BE2C (cell line): ENCODE data around the gene SAFB.
A peak's percentile ranks its signal among the peaks of the same experiment; 100 is the strongest.

Source experiments
- DNase-seq: peaks from one replicate; pipeline ENCODE4 v3.0.0-alpha.2; 2020
- H3K27me3 ChIP-seq: fragments of 250-450 bp; sonication (Bioruptor Pico); 2 replicates; pipeline ENCODE4 v1.5.1; 2020; ENCODE audit warnings: mild to moderate bottlenecking
- H3K36me3 ChIP-seq: fragments of 250-450 bp; sonication (Bioruptor Pico); 2 replicates; pipeline ENCODE4 v1.5.1; 2020; ENCODE audit warnings: mild to moderate bottlenecking
- H3K4me1 ChIP-seq: fragments of 250-450 bp; sonication (Bioruptor Pico); 2 replicates; pipeline ENCODE4 v1.5.1; 2020
- H3K4me3 ChIP-seq: 2 replicates; pipeline ENCODE4 v1.5.1; 2011; ENCODE audit warnings: low read depth, low read length
- H3K9me3 ChIP-seq: fragments of 250-450 bp; sonication (Bioruptor Pico); 2 replicates; pipeline ENCODE4 v1.5.1; 2020
- TF ChIP-seq, protein P1 (sequence below): IDR thresholded peaks from 2 replicates; pipeline ENCODE4 v1.5.1; 2012; ENCODE audit warnings: mild to moderate bottlenecking, low read depth, low read length

Gene SAFB

DNA sequence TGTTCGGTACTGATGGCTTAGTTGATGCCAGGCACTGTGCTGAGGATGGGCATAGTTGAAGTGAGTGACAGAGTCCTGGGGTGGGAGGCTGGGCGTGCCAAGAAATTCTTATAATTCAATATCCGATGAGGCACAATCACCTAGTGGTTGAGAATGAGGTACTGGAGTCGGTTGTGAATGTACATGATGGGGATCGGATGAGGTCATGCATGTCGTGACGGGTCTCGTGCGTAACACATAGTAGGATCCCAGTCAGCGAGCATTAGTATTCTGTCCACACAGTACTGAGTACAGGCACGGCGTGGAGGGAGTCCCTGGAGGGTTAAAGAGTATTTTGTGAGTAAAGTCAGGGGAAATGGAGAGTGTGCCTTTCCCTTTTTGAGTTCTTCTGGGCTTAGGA lies 2.8 kb downstream of the SAFB start:
- 0 out of 2 replicates have a peak, but pooled peaks cover 3% of the 10 kb centered on the region for H3K4me1 ChIP-seq
- H3K36me3 ChIP-seq = peaks cover 66% of the 10 kb centered on the region
- 0 out of 2 replicates have a peak overlapping the region, but pooled peaks have one; percentile 13 for H3K4me3 ChIP-seq
- no peak for DNase-seq
- no peaks in the 10 kb centered on the region for H3K27me3 ChIP-seq
- TF ChIP-seq, protein P1, sequence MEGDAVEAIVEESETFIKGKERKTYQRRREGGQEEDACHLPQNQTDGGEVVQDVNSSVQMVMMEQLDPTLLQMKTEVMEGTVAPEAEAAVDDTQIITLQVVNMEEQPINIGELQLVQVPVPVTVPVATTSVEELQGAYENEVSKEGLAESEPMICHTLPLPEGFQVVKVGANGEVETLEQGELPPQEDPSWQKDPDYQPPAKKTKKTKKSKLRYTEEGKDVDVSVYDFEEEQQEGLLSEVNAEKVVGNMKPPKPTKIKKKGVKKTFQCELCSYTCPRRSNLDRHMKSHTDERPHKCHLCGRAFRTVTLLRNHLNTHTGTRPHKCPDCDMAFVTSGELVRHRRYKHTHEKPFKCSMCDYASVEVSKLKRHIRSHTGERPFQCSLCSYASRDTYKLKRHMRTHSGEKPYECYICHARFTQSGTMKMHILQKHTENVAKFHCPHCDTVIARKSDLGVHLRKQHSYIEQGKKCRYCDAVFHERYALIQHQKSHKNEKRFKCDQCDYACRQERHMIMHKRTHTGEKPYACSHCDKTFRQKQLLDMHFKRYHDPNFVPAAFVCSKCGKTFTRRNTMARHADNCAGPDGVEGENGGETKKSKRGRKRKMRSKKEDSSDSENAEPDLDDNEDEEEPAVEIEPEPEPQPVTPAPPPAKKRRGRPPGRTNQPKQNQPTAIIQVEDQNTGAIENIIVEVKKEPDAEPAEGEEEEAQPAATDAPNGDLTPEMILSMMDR = no peak
- no peaks in the 10 kb centered on the region for H3K9me3 ChIP-seq

DNA sequence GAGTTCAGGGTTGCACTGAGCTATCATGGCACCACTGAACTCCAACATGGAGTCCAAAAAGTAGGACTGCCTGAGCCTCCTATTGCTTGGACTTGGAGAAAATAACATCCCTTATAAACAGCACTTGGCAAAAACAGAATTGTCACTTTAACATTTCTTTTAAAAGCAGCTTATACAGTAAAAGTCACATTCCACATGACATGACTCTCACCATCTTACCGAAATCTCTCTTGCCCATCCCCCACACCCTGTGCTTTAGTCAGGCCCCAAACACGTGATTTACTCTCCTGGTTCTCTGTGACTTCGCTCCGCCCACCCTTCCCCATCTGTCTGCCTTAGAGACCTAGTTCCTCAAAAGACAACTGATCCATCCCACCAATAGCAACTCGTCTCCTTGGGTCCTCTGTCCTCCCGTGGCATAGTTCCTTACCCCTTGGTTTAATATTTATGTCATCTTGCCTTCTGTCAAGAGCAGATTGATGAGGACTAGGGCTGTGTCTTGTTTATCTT lies 4.6 kb downstream of the SAFB start:
- DNase-seq = no peak
- H3K27me3 ChIP-seq = no peaks in the 10 kb centered on the region
- no peaks in the 10 kb centered on the region for H3K9me3 ChIP-seq
- TF ChIP-seq, protein P1 = no peak
- peaks cover 75% of the 10 kb centered on the region for H3K36me3 ChIP-seq
- peaks cover 3% of the 10 kb centered on the region; the same call in 1 of the 2 replicates for H3K4me1 ChIP-seq
- H3K4me3 ChIP-seq = no peak overlapping the region

DNA sequence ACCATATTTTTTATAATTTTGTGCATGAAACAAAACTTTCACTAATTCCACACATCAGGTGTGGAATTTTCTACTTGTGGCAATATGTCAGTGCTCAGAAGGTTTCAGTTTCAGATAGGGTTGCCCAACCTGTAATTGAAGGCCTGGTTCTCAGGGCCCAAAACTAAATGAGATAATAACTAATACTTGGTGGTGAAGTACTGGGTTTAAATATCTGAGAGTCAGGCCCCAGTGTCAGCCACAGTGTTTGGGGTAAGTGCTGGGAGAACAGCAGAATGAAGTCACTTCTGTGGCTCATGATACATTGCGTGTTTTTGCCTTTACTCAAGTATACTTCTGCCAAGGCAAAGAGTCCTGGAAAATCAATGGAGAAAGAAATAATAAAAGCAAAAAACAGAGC lies 5.6 kb downstream of the SAFB start:
- Histone ChIP-seq H3K4me3 (no peak overlapping the region), H3K27me3 (no peaks in the 10 kb centered on the region), H3K4me1 (peaks cover 3% of the 10 kb centered on the region; the same call in 1 of the 2 replicates), H3K9me3 (no peaks in the 10 kb centered on the region), H3K36me3 (peaks cover 85% of the 10 kb centered on the region)
- DNase-seq = no peak
- TF ChIP-seq, protein P1 = no peak

DNA sequence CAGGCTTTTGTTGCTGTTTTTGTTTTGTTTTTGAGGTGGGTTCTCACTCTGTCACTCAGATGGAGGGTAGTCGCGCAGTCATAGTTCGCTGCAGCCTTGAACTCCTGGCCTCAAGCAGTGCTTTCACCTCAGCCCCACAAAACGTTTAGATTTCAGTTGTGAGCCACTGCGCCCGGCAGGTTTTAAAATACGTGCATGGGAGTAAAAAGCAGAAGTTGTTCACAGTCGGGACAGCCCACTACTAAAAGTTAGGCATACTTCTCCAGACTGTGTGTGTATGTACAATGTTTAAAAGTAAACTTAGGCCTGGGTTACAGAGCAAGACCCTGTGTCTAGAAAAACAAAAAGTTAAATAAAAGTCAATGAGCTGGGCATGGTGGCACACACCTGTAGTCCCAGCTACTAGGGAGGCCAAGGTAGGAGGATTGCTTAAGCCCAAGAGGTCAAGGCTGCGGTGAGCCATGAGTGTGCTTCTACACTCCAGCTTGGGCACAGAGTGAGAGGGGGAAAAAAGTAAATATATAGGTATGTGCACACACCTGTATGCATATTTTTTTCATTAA lies 6.1 kb downstream of the SAFB start:
- no peak overlapping the region for H3K4me3 ChIP-seq
- H3K36me3 ChIP-seq = peaks cover 85% of the 10 kb centered on the region
- DNase-seq = no peak
- H3K9me3 ChIP-seq = no peaks in the 10 kb centered on the region
- peaks cover 3% of the 10 kb centered on the region; the same call in 1 of the 2 replicates for H3K4me1 ChIP-seq
- TF ChIP-seq, protein P1 = no peak
- H3K27me3 ChIP-seq = no peaks in the 10 kb centered on the region

DNA sequence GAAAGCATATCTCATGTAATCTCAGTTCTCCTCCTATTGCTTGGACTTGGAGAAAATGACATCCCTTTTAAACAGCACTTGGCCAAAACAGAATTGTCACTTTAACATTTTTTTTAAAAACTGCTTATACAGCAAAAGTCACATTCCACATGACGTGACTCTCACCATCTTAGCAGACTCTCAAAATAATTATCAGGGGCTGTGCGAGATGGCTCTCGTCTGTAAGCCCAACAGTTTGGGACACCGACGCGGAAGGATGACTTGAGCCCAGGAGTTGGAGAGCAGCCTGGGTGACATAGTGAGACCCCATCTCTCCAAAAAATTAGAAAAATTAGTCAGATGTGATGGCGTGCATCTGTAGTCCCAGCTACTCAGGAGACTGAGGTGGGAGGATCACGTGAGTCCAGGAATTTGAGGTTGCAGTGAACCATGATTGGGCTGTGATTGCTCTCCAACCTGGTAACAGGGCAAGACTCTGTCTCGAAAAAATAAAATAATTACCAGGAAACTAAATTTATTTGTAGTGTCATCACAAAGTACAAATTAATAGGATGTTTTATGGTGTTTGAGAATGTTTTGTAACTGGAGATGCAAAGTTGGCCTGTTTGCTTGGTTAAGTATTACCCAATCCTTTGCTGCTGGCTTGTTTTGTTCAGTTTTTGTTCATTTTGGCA lies 8.8 kb downstream of the SAFB start:
- no peak for DNase-seq
- Histone ChIP-seq H3K36me3 (peaks cover 83% of the 10 kb centered on the region), H3K27me3 (no peaks in the 10 kb centered on the region), H3K4me3 (no peak overlapping the region), H3K4me1 (no peaks in the 10 kb centered on the region; the same call in 1 of the 2 replicates), H3K9me3 (no peaks in the 10 kb centered on the region)
- TF ChIP-seq, protein P1 = no peak

DNA sequence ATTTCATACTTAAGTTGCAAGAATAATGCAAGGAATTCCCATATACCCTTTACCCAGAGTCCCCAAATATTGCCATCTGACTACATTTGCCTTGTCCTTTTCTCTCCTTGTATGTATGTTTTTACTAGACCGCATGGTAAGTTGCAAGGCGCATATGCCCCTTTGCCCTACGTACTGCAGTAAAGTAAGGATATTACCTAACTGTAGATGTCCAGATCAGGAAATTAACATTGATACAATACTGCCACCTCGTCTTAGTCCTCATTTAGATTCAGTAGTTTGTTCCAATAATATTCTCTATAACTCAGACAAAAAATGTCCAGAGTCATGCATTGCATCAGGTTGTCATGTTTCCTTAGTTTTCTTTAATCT lies 9.3 kb downstream of the SAFB start:
- no peak for DNase-seq
- Histone ChIP-seq H3K36me3 (peaks cover 79% of the 10 kb centered on the region), H3K27me3 (no peaks in the 10 kb centered on the region), H3K4me1 (no peaks in the 10 kb centered on the region; the same call in 1 of the 2 replicates), H3K9me3 (no peaks in the 10 kb centered on the region), H3K4me3 (no peak overlapping the region)
- TF ChIP-seq, protein P1 = no peak
